ENCODE data around the gene PAM16.
"Not testable (repeated sequence)": the region's sequence is repeated elsewhere in the genome, so short reads cannot be mapped to it uniquely, and the experiment has no call there.

PAM16 gene

DNA sequence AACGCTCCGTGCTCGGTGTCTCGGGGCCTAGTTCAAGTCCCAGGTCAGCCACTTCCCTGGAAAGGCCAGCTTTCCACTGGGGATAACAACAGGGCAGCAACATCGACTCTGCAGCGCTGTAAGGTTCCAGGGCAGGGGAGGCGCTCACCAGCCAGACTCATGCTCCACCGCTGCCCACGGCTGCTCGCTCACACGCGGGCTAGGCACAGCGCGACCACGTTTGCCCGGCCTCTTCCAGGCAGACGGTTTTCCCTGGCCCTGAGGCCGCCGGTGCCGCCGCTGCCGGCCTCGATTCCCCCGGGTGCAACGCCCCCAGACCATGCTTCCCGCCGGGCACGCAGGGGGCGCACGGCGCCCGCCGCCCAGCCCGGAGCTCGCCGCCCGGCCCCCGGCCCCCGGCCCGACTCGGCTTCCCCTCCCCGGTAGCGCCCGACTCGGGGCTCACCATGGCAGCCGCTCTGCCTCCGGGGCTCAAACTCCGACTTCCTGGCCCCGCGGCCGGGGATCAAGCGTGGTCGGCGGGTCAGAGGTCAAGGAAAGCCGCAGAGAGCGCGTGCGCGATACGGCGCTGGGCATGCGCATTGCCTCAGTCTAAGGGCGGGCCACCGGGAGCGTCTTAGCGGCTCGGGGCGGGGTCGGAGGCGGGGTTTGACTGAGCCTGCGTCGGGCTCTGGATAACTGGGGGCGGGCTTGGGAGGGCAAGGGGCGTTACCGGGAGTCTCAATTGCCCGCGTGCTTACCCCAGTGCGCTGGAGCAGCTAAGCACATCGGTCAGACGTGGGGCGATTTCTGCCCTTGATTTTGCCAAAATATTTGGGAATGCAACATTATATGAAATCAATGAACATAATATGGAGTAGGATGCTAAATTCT, at the start of gene PAM16:
Gene PAM16 (minus strand): TSS at position 535 of the 873 bp plus-strand sequence. CDS start 87 bp downstream, at position 448.
- peak; percentile 97 for DNase-seq (ENCODE audit: insufficient read length, low spot score)
- peak; percentile 94 for FAIRE-seq

DNA sequence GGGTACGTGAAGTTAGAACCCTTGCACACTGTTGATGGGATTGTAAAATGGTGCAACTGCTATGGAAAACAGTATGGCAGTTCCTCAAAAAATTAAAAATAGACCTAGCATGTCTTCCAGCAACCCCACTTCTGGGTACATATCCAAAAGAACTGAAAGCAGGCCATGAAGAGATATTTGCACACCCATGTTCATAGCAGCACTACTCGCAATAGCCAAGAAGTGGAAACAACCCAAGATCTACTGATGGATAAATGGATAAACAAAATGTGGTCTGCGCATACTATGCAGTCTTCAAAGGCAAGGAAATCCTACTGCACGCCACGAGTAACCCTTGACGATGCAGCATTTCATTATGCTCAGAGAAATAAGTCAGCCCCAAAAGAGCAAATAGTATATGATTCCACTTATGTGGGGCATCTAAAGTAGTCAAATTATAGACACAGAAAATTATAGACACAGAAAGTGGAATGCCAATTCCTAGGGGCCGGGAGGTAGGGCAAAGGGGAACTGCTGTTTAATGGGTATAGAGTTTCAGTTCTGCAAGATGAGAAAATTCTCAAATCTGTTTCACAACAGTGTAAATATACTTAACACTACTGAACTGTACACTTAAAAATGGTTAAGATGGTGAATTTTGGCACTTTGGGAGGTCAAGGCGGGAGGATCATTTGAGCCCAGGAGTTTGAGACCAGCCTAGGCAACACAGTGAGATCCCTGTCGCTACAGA, 48.0 kb upstream of the PAM16 start:
- DNase-seq (ENCODE audit: insufficient read length, low spot score) (no peak), FAIRE-seq (no peak)

DNA sequence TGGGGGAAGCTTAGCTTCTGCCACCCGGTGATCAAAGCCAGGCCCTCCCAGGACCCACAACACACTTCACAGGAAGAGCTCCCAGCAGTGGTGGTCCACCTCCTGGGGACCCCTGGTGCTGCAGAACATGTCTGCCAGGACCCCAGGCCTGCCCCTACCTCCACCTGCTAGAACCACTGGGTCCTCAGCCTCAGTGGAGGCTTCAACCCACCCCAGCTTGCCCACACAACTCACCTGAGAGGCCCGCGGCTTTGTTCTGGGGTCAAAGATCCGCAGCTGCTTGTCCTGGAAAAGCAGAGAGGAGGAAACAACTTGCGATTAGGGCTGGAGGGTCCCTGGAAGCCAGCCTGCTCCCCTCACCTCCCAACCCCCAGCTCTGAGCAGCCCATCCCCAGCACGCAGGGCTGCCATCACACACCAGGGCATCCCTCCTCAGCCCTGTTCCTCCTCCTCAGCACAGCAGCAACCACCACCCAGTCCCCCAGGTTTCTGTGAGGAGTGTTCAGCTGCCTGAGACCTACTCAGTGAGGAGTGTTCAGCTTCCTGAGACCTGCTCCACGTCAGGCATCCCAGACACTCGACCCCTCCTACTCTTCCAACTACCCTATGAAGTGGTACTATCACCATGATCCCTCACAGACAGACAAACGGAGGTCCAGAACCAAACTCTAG, 44.1 kb upstream of the PAM16 start:
- FAIRE-seq = no peak
- no peak for DNase-seq (ENCODE audit: insufficient read length, low spot score)

DNA sequence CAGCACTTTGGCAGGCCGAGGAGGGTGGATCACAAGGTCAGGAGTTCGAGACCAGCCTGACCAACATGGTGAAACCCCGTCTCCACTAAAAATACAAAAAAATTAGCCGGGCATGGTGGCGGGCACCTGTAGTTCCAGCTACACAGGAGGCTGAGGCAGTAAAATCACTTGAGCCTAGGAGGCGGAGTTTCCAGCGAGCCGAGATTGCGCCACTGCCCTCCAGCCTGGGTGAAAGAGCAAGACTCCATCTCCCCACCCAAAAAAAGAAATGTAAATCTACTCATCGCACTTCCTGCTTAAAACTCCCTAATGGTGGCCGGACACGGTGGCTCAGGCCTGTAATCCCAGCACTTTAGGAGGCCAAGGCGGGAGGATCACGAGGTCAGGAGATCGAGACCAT, 42.7 kb upstream of the PAM16 start:
- not testable (repeated sequence) for FAIRE-seq; DNase-seq (ENCODE audit: insufficient read length, low spot score)

DNA sequence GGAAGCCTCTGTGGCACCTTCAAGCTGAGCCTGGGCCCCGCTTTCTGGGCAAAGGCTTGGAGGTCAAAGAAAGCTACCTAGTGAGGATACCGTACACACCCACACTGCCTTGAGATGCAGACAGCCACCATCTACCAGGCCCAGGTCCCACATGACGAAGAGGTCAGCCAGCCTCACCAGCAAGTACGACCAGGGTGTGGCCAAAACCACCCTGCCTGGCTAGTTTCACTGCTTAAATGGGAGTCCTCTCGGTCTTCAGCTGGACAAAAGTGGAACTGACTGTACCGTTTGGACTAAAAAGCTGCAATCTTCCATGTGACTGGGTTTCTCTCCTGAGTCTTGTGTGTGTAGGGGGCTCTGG, 42.1 kb upstream of the PAM16 start:
- no peak for FAIRE-seq
- no peak for DNase-seq (ENCODE audit: insufficient read length, low spot score)

DNA sequence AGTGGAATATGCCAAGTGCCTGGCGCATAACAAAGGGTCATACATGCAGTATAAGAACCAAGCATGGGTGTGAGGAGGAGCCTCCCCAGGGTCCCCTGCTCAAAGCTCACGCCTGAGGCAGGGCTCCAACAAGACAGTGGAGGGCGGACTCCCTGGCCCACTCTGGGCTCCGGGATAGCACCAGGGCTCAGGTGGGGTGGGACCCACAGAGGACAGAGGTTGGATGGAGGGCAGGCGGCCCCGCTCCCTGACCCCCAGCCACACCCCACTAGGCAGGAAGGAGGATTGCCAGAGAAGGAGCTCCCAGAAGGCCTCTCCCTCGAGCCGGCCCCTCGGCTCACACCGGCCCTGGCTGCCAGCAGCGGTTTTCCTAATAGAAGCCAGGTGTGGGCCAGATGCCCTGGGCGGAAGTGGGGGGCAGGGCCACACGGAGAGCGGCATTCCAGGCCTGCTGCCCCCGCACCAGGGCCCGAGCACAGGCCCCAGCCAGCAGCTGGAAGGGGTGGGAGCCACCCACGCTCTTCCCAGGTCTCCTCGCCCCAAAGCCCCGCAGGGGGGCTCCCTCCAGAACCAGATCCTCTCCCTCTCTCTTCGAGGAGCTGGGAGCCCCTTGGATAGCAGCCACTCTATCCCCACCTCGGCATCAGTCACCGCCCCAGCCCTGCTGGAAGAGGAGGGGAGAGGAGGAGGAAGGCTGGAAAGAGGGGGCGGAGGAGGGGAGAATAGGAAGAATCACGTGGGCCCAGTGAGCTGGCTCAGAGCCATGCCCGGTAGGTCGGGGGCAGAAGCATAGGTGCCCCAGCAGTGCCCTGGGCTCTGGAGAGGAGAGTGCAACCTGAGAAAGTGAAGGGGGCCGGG, 41.5 kb upstream of the PAM16 start:
- DNase-seq (ENCODE audit: insufficient read length, low spot score) = no peak
- no peak for FAIRE-seq

DNA sequence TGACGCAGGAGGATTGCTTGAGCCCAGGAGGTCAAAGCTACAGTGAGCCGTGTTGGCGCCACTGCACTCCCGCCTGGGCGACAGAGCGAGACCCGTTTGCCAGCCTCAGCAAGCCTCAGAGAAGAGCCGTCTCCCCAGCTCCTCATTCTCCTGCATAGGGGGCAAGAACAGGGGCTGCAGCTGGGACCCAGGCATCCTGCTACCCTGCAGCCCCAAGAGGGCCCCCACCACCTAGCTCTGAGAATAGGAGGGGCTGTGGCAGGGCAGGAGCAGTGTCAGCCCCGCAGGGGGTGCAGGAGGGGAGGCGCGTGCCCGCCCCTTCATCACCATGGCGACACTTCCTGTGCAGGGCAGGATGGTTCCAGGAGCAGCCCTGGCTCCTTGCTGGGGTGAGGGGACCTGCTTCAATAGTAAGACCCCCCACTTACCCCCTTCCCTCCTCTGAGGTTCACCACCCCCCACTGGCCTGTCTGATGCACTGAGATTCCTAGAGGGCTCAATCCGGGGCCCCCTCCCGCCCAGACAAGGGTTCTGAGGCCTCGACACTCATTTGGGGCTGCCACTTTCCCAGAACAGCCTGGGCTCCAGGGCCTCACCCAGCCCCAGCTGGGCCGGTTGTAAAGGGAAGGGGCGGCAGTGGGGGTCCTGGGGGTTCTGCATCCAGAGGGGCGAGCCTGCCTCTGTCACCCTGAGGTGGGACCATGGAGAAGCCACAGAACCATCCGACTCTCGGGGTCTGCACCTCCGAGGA, 40.7 kb upstream of the PAM16 start:
- FAIRE-seq = no peak
- DNase-seq (ENCODE audit: insufficient read length, low spot score) = no peak

DNA sequence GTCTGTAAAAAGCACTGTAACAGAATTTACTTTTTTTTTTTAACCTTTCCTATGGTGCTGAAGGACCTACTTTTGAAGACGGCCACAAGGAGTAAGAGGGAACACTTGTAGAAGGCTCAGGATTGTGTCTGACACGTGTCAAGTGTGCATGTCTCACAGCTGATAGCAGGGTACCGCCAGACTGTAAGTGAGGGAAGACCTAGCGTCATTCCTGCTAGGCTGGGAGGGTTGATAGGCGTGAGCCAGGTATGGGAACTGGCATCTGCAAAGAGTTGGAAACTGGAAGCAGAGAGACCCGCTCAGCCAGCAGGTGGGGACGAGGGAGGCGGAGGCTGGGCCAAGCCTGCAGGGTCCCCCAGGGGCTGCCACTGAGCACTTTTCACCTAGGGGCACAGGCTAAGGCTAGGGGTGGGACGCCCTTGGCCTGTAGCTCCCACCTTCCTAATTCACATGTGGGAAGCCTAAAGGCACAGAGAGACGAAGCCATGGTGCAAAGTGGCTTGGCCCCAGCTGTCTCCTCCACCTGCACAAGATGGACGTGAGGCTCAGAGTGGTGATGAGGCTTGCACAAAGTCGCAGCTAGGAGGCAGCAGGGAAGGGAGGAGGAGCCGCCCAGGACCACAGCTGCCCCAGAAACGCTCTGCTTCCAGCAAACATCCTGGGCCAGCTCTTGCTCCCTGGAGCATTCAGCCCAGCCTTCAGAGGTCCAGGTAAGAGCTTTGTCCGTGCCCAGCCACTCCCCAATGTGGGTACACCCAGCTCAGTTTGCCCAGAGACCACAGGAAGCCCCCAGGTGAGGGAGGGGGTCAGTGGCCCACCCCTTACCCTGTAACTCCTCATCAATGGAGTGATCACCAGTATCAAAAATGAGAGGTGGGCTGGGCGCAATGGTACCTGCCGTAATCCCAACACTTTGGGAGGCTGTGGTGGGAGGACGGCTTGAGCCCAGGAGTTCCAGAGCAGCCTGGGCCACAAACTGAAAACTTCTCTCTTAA, 39.4 kb upstream of the PAM16 start:
- FAIRE-seq (no peak), DNase-seq (ENCODE audit: insufficient read length, low spot score) (no peak)

DNA sequence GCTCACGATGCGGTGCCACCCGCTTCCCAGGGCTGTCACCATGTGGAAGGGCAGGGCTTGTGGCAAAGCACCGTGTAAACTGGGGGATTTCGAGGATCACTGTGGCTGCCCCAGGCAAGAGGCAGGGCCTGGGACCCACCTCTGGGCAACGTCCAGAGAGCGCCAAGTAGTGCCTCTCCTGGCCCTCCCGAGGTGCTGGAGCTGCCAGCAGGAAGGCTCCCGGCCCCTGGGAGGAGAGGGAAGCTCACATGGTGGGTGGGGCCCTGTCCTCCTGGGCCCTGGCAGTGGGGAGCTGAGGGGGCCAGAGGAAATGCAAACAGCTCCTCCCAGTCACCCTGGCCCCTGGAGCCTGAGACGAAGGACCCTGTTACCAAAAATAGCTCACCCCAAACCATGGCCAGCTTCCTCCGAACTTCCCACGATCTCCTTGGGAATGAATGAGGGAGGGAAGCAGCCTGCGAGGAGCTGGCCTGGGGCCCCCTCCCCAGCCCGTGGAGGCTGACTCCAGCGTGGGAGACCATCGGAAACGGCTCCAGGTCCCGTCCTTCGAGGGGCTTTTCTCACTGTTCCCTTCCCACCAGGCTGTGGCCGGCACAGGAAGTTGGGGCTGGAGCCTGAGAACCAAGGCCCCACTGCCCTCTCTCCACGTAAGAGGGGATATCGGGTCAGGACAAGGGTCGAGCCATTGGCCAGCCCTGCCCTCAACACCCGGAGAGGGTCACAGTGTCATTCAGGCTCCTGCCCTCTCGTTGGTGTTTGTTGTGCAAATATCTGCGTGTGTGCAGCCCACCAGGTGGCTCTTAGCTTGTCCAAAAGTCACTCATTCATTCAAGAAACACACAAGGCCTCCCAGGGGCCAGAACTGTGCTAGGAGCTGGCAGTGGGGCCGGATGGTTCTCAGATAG, 38.2 kb upstream of the PAM16 start:
- FAIRE-seq = no peak
- no peak for DNase-seq (ENCODE audit: insufficient read length, low spot score)

DNA sequence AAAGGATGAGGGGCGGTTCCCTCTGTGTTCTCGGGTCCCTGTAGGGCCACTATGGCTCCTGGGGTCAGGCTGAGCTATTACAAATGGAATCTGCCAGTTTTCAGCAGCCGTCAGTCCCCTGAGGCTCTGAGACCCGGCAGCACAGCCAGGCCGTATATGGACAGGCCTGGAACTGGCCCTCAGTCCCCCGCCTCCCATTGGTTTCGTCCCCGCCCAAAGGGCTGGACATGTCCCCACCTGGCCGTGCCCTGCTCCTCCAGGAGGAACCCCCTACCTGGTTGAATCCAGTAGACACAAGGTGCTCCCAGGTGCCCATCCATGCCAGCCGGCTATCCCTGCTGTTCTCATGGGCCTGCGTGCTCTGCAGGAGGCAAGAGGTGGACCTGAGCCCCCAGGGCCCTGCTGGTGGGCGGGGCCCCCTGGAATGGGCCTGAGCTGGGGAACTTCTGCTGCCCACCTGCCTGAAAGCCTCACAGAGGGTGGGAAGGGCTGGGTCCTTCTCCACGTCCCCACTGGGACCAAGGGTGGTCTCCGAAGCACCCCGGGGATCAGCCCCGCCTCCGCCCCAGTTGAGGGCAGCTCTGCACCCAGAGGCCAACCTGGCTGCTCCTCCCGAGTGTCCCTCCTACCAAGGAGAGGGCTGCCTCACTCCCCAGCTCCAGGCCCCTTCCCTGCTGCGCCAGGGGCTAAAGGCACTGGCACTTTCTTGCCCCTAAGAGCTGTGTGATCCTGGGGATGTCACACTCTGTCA, 37.3 kb upstream of the PAM16 start:
- FAIRE-seq (no peak), DNase-seq (ENCODE audit: insufficient read length, low spot score) (no peak)

DNA sequence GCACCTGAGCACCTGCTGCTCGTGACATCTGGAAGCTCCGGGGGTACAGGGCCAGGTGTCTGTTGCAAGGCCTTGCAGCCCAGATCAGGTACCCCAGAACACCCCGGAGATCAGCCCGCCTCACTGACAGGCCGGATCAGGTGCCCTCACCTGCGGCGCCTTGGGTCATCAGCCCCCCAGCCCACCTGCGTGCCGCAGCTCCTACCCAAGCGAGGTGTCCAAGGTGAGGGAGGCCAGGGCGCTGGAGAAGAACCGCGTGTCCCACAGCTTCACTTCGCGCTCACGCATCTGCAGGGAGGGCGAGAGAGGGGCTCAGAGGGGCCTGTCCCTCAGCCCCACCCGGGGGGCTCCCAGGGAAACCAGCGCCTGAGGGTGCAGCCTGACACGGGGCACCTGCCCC, 36.7 kb upstream of the PAM16 start:
- DNase-seq (ENCODE audit: insufficient read length, low spot score) (no peak), FAIRE-seq (no peak)

DNA sequence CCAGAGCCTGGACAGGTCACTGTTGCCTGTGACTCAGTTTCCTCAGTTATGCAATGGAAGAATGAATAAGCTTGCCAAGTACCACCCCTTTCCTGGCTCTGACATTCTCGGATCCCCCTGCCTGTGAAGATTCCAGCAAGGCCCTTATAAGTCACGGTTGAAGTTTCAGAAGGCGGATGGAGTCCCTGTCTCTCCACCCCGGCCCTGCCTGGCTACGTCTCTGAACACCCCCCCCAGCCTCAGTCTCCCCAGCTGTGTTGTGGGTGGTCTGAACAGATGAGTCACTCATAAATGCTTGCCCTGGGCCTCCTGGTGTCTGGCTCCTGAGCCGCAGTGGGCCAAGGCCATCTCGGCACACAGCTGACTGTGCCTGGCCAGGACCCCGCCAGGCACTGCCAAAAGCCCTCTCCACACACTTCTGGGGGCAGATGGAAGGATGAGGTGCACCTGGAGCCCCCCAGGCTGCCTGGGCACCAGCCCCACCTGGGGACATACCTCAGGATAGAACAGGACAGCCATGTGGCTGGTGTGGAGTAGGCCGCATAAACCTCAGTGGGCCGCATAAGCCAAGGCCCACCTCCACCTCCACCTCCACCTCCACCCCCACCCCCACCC, 35.9 kb upstream of the PAM16 start:
- FAIRE-seq (no peak), DNase-seq (ENCODE audit: insufficient read length, low spot score) (no peak)

DNA sequence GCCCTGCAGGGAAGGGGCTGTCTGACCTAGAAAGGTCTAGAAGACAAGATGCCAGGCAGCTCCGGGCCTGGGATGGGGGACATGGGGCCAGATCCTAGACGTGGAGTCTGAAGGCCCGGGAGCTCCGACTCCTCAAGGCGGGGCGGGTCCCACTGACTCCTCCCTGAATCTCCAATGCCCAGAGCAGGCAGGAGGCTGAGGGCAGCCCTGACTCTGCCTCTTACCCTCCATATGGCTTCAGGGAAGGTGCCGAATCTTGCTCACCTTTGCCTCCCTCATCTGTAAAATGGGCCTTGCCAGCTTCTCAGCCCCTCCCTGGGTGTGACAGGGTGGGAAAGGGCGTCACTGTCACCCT, 35.3 kb upstream of the PAM16 start:
- no peak for DNase-seq (ENCODE audit: insufficient read length, low spot score)
- no peak for FAIRE-seq

DNA sequence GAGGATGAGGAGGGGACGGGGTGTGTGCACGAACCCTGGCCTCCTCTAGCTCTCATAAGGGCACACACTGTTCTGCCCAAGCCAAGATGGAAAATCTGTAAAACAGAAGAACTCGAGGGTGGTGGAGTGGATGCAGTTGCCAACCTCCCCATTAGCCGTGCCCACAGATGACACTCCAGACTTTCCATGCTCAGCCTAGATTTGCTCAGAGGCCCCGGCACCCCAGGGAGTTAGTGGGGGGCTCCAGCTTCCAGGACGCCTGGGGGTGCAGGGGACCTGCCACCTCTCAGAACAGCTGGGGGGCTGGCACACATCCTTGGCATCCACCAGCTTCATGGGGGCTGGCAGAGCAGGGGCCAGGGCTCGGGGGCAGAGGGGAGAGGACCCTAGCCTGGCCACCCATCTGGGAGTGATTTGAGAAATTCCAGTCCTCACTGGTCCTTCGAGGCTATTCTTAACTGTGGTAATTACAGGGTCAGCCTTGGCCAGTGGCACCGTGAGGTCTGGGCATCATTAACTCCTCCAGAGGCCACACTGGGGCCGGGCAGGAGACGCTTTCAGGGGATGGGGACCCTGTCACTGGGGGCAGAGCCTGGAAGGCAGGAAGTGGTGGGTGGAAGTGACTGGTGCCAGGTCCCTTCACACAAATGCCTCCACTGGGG, 34.8 kb upstream of the PAM16 start:
- FAIRE-seq (no peak), DNase-seq (ENCODE audit: insufficient read length, low spot score) (no peak)

DNA sequence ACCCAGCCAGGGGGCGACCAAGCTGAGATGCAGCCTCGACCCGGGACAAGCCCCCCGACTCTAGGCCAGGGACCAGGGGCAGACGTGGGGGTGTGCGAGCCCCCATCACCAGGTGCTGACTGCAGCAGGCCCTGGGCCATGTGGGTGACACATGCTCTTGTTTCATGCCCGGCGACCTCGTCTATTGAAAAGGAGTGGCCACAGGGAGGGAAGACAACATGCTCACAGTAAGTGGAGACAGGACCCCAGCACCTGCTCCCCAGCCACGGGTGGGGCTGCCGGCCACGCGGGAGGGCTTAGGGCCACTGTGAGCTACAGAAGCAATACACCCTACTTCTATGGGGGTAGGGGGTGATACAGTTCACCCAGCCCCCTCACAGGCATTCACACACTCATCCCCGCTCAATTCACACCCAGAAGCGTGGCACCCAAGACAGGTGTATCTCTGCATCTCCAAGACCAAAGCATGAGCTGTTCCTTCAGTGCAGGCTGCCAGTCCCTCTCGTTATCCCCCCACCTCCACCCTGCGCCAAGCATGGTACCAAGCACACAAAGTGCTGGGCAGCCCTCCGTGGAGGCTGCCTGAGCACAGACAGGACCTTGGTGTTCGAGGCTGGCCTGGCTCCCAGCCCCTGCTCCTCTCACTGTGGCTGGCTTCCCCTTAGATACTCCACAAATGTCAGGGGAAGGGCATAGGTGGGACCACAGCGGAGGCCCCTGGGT, 34.1 kb upstream of the PAM16 start:
- no peak for FAIRE-seq
- no peak for DNase-seq (ENCODE audit: insufficient read length, low spot score)
